HUDEP-2 (cell line): ENCODE data around the gene PHACTR1.
"Not testable (repeated sequence)": the region's sequence is repeated elsewhere in the genome, so short reads cannot be mapped to it uniquely, and the experiment has no call there.

Experiments used
- DNase-seq, 76 experiments: peaks; one replicate each; lab custom pipeline; 2025; ENCODE audit not compliant: unreplicated experiment in 76 of 76; lab: John Stamatoyannopoulos, UW

PHACTR1 gene

GRCh38 chr6:13125841-13126240 lies 409.3 kb downstream of the PHACTR1 start:
- DNase-seq: no peak

GRCh38 chr6:13131935-13132661 lies 415.5 kb downstream of the PHACTR1 start:
- no peak for DNase-seq

GRCh38 chr6:13133894-13134293 lies 417.3 kb downstream of the PHACTR1 start:
- DNase-seq: not testable (repeated sequence)

GRCh38 chr6:13135152-13135551 lies 418.6 kb downstream of the PHACTR1 start:
- no peak for DNase-seq

GRCh38 chr6:13139119-13139518 lies 422.6 kb downstream of the PHACTR1 start:
- no peak for DNase-seq

- no peak for DNase-seq
Observed at GRCh38 chr6:13140980-13141379, 424.4 kb downstream of the PHACTR1 start.

GRCh38 chr6:13141387-13141786 lies 424.8 kb downstream of the PHACTR1 start:
- DNase-seq: no peak

GRCh38 chr6:13142611-13143010 lies 426.0 kb downstream of the PHACTR1 start:
- no peak for DNase-seq

GRCh38 chr6:13146442-13146841 lies 429.9 kb downstream of the PHACTR1 start:
- DNase-seq: no peak

- no peak for DNase-seq
Observed at GRCh38 chr6:13147376-13147775, 430.8 kb downstream of the PHACTR1 start.

GRCh38 chr6:13147782-13148181 lies 431.2 kb downstream of the PHACTR1 start:
- no peak for DNase-seq

GRCh38 chr6:13152764-13153163 lies 436.2 kb downstream of the PHACTR1 start:
- no peak for DNase-seq

- DNase-seq: no peak
Observed at GRCh38 chr6:13156381-13156780, 439.8 kb downstream of the PHACTR1 start.

GRCh38 chr6:13157293-13157692 lies 440.7 kb downstream of the PHACTR1 start:
- no peak for DNase-seq

GRCh38 chr6:13159300-13159699 lies 442.7 kb downstream of the PHACTR1 start:
- DNase-seq: no peak

GRCh38 chr6:13159822-13160221 lies 443.3 kb downstream of the PHACTR1 start:
- not testable (repeated sequence) for DNase-seq

- DNase-seq: no peak
Observed at GRCh38 chr6:13163161-13163944, 446.8 kb downstream of the PHACTR1 start.

GRCh38 chr6:13164291-13164690 lies 447.7 kb downstream of the PHACTR1 start:
- no peak for DNase-seq

GRCh38 chr6:13165502-13166172 lies 449.1 kb downstream of the PHACTR1 start:
- no peak for DNase-seq

- DNase-seq: no peak
Observed at GRCh38 chr6:13166269-13166668, 449.7 kb downstream of the PHACTR1 start.

GRCh38 chr6:13166916-13167315 lies 450.3 kb downstream of the PHACTR1 start:
- no peak for DNase-seq

GRCh38 chr6:13172291-13172690 lies 455.7 kb downstream of the PHACTR1 start:
- DNase-seq: no peak
